HG03135 (cell line): ENCODE results near the gene DDC.

ENCODE experiments used
- ATAC-seq: cut with Tn5 transposase; IDR thresholded peaks from one replicate; pipeline ENCODE4 v1.9.1; 2021; ENCODE audit warnings: mild to moderate bottlenecking, moderate library complexity; ENCODE audit not compliant: unreplicated experiment

Gene DDC

GRCh38 chr7:50491943-50492342 lies 73.3 kb downstream of the DDC start:
- ATAC-seq = no peak

- no peak for ATAC-seq
Measured at GRCh38 chr7:50491209-50491608, 74.0 kb downstream of the DDC start.

GRCh38 chr7:50488379-50488778 lies 76.8 kb downstream of the DDC start:
- no peak for ATAC-seq

GRCh38 chr7:50486512-50486911 lies 78.7 kb downstream of the DDC start:
- no peak for ATAC-seq

- ATAC-seq = no peak
Measured at GRCh38 chr7:50481867-50482266, 83.3 kb downstream of the DDC start.

GRCh38 chr7:50480797-50481196 lies 84.4 kb downstream of the DDC start:
- no peak for ATAC-seq

GRCh38 chr7:50479743-50480517 lies 85.3 kb downstream of the DDC start:
- ATAC-seq = no peak

GRCh38 chr7:50477640-50478039 lies 87.6 kb downstream of the DDC start:
- ATAC-seq = no peak

- ATAC-seq = no peak
Measured at GRCh38 chr7:50476953-50477625, 88.1 kb downstream of the DDC start.

- ATAC-seq = no peak
Measured at GRCh38 chr7:50475340-50475739, 89.9 kb downstream of the DDC start.

- ATAC-seq = no peak
Measured at GRCh38 chr7:50474382-50475160, 90.6 kb downstream of the DDC start.

- no peak for ATAC-seq
Measured at GRCh38 chr7:50473531-50473930, 91.7 kb downstream of the DDC start.

- ATAC-seq = no peak
Measured at GRCh38 chr7:50472427-50472826, 92.8 kb downstream of the DDC start.

- ATAC-seq = no peak
Measured at GRCh38 chr7:50471970-50472369, 93.2 kb downstream of the DDC start.

- no peak for ATAC-seq
Measured at GRCh38 chr7:50470250-50471163, 94.7 kb downstream of the DDC start.

GRCh38 chr7:50469181-50469580 lies 96.0 kb downstream of the DDC start:
- ATAC-seq = no peak

GRCh38 chr7:50467817-50468610 lies 97.2 kb downstream of the DDC start:
- peak; percentile 85 for ATAC-seq

GRCh38 chr7:50466815-50467585 lies 98.2 kb downstream of the DDC start:
- no peak for ATAC-seq

GRCh38 chr7:50463035-50463434 lies 102.2 kb downstream of the DDC start:
- ATAC-seq = no peak
